ENCODE measurements around the gene MEIKIN. TPM values are rescaled to one million over a fixed set of nuclear protein-coding genes. Genes with fewer than 3 reads are reported as not detected.

The MEIKIN gene
- polyA plus RNA-seq, 3 donors: 0.16 to 1.6 (median 1.6) TPM

- no peaks in the 10 kb centered on the region for H3K27me3 Mint-ChIP-seq (ENCODE audit: low read depth in 3 of 3)
- H2AFZ ChIP-seq (ENCODE audit: insufficient read depth, low read depth, low read length, poor library complexity, severe bottlenecking): no peak overlapping the region
- H3K9ac ChIP-seq (ENCODE audit: insufficient read depth, low read length, poor library complexity, severe bottlenecking): no peak overlapping the region
- peaks cover 5% of the 10 kb centered on the region in 2 donors for H3K36me3 Mint-ChIP-seq
- DNase-seq: no peak
- H4K20me1 ChIP-seq (ENCODE audit: insufficient read depth, low read length): peaks cover 91% of the 10 kb centered on the region
- TF ChIP-seq CTCF (IDR thresholded peaks at IDR 0.05): no peak
- H3K27me3 ChIP-seq (ENCODE audit: control insufficient read depth in 2 of 2, insufficient read depth in 2 of 2, low read length in 2 of 2): no peaks in the 10 kb centered on the region
- H3K4me1 ChIP-seq (ENCODE audit: control insufficient read depth in 1 of 2, insufficient read depth in 2 of 2, low read length in 2 of 2): peaks cover 0 to 9% of the 10 kb centered on the region in 2 donors
- no peak overlapping the region for H3K4me3 ChIP-seq (replicated peaks in 1 of 3; ENCODE audit: low read depth in 2 of 3, low read length in 3 of 3)
- H3K9me3 ChIP-seq (replicated peaks in 1 of 2; ENCODE audit: control insufficient read depth in 1 of 2, insufficient read depth in 1 of 2, low read length in 2 of 2): no peaks in the 10 kb centered on the region
- H3K27ac ChIP-seq (ENCODE audit: low read depth in 1 of 2, low read length in 2 of 2): no peak overlapping the region
- H3K79me2 ChIP-seq (ENCODE audit: insufficient read depth, low read length): peaks cover 94% of the 10 kb centered on the region
- no peak overlapping the region for H3K4me3 Mint-ChIP-seq
- no peaks in the 10 kb centered on the region for H3K9me3 Mint-ChIP-seq
- 100% methylated on average over 1 of the region's 2 CpGs for WGBS (ENCODE audit: insufficient coverage)
- no peak overlapping the region for H3K4me2 ChIP-seq (replicated peaks; ENCODE audit: extremely low read depth, low read length, poor library complexity, severe bottlenecking)
- peaks cover 25% of the 10 kb centered on the region for H3K4me1 Mint-ChIP-seq
- no peaks in the 10 kb centered on the region for H3K36me3 ChIP-seq (replicated peaks in 1 of 2; ENCODE audit: control insufficient read depth in 1 of 2, insufficient read depth in 2 of 2, low read length in 2 of 2)
- peak overlapping the region in 2 of 7 donors; percentile 50 to 77 for H3K27ac Mint-ChIP-seq
- intact Hi-C loops (cut with micrococcal nuclease): no loop called here
These were observed 171.7 kb downstream of the MEIKIN start for GRCh38 chr5:131773805-131774204.

- intact Hi-C loops (cut with micrococcal nuclease): no loop called here
- TF ChIP-seq CTCF (IDR thresholded peaks at IDR 0.05): no peak
- Histone ChIP-seq H3K27me3 (ENCODE audit: control insufficient read depth in 2 of 2, insufficient read depth in 2 of 2, low read length in 2 of 2) (no peaks in the 10 kb centered on the region), H3K4me2 (replicated peaks; ENCODE audit: extremely low read depth, low read length, poor library complexity, severe bottlenecking) (no peak overlapping the region), H2AFZ (ENCODE audit: insufficient read depth, low read depth, low read length, poor library complexity, severe bottlenecking) (no peak overlapping the region), H3K36me3 (replicated peaks in 1 of 2; ENCODE audit: control insufficient read depth in 1 of 2, insufficient read depth in 2 of 2, low read length in 2 of 2) (no peaks in the 10 kb centered on the region), H3K9ac (ENCODE audit: insufficient read depth, low read length, poor library complexity, severe bottlenecking) (no peak overlapping the region), H3K27ac (ENCODE audit: low read depth in 1 of 2, low read length in 2 of 2) (no peak overlapping the region), H3K4me1 (ENCODE audit: control insufficient read depth in 1 of 2, insufficient read depth in 2 of 2, low read length in 2 of 2) (peaks cover 0 to 9% of the 10 kb centered on the region in 2 donors), H4K20me1 (ENCODE audit: insufficient read depth, low read length) (peaks cover 98% of the 10 kb centered on the region), H3K79me2 (ENCODE audit: insufficient read depth, low read length) (peaks cover 99% of the 10 kb centered on the region), H3K9me3 (replicated peaks in 1 of 2; ENCODE audit: control insufficient read depth in 1 of 2, insufficient read depth in 1 of 2, low read length in 2 of 2) (no peaks in the 10 kb centered on the region), H3K4me3 (replicated peaks in 1 of 3; ENCODE audit: low read depth in 2 of 3, low read length in 3 of 3) (no peak overlapping the region)
- Mint-ChIP-seq H3K36me3 (peaks cover 5 to 6% of the 10 kb centered on the region in 2 donors), H3K9me3 (no peaks in the 10 kb centered on the region), H3K27me3 (ENCODE audit: low read depth in 3 of 3) (peaks cover 0 to 1% (median 0%) of the 10 kb centered on the region in 3 donors), H3K27ac (no peak overlapping the region), H3K4me1 (peaks cover 18% of the 10 kb centered on the region), H3K4me3 (no peak overlapping the region)
- WGBS (ENCODE audit: insufficient coverage): 83% methylated on average over 3 of the region's 4 CpGs
- no peak for DNase-seq
These were observed 173.8 kb downstream of the MEIKIN start for GRCh38 chr5:131771692-131772091.
